NB4 (cell line): ENCODE measurements around the gene MARCKS.

ENCODE experiments used
- CTCF ChIP-seq: IDR thresholded peaks from one replicate; pipeline ENCODE4 v1.5.1; 2012; ENCODE audit warnings: low read depth, low read length
- MYC ChIP-seq: IDR thresholded peaks from 2 replicates; pipeline ENCODE4 v1.6.1; 2011; ENCODE audit warnings: low read depth, low read length
- POLR2A ChIP-seq: IDR thresholded peaks from 2 replicates; pipeline ENCODE4 v1.6.1; 2011; ENCODE audit warnings: mild to moderate bottlenecking; ENCODE audit not compliant: insufficient read length; ENCODE audit errors: extremely low read depth
- TF ChIP-seq, protein P1 (sequence below): IDR thresholded peaks from 2 replicates; pipeline ENCODE4 v1.6.1; 2011; ENCODE audit warnings: low read depth, low read length

DNA sequence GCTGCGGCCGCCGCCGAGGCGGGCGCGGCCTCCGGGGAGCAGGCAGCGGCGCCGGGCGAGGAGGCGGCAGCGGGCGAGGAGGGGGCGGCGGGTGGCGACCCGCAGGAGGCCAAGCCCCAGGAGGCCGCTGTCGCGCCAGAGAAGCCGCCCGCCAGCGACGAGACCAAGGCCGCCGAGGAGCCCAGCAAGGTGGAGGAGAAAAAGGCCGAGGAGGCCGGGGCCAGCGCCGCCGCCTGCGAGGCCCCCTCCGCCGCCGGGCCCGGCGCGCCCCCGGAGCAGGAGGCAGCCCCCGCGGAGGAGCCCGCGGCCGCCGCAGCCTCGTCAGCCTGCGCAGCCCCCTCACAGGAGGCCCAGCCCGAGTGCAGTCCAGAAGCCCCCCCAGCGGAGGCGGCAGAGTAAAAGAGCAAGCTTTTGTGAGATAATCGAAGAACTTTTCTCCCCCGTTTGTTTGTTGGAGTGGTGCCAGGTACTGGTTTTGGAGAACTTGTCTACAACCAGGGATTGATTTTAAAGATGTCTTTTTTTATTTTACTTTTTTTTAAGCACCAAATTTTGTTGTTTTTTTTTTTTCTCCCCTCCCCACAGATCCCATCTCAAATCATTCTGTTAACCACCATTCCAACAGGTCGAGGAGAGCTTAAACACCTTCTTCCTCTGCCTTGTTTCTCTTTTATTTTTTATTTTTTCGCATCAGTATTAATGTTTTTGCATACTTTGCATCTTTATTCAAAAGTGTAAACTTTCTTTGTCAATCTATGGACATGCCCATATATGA, 3.2 kb downstream of the MARCKS start:
- TF ChIP-seq MYC (no peak), CTCF (no peak), POLR2A (no peak)
- TF ChIP-seq, protein P1, sequence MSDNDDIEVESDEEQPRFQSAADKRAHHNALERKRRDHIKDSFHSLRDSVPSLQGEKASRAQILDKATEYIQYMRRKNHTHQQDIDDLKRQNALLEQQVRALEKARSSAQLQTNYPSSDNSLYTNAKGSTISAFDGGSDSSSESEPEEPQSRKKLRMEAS: no peak
